ENCODE data around the gene HIGD1A. TPM values are rescaled to one million over a fixed set of nuclear protein-coding genes. Genes with fewer than 3 reads are reported as not detected.
A peak's percentile ranks its signal among the peaks of the same experiment; 100 is the strongest.

HIGD1A gene
- total RNA-seq, 1 donor from 2014 or later, result 82.4 TPM

GRCh38 chr3:42836150-42837123 is 32.1 kb upstream of the HIGD1A start:
- no peak for DNase-seq (ENCODE audit: low read depth, low spot score)
- Mint-ChIP-seq H3K4me3 (no peak overlapping the region), H3K9me3 (no peaks in the 10 kb centered on the region), H3K4me1 (no peaks in the 10 kb centered on the region), H3K27me3 (ENCODE audit: low read depth) (peaks cover 12% of the 10 kb centered on the region), H3K27ac (ENCODE audit: unreplicated experiment) (no peak overlapping the region), H3K36me3 (ENCODE audit: low read depth) (no peaks in the 10 kb centered on the region)
- TF ChIP-seq, protein P1, sequence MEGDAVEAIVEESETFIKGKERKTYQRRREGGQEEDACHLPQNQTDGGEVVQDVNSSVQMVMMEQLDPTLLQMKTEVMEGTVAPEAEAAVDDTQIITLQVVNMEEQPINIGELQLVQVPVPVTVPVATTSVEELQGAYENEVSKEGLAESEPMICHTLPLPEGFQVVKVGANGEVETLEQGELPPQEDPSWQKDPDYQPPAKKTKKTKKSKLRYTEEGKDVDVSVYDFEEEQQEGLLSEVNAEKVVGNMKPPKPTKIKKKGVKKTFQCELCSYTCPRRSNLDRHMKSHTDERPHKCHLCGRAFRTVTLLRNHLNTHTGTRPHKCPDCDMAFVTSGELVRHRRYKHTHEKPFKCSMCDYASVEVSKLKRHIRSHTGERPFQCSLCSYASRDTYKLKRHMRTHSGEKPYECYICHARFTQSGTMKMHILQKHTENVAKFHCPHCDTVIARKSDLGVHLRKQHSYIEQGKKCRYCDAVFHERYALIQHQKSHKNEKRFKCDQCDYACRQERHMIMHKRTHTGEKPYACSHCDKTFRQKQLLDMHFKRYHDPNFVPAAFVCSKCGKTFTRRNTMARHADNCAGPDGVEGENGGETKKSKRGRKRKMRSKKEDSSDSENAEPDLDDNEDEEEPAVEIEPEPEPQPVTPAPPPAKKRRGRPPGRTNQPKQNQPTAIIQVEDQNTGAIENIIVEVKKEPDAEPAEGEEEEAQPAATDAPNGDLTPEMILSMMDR (conservative IDR thresholded peaks at IDR 0.05), result no peak

DNA sequence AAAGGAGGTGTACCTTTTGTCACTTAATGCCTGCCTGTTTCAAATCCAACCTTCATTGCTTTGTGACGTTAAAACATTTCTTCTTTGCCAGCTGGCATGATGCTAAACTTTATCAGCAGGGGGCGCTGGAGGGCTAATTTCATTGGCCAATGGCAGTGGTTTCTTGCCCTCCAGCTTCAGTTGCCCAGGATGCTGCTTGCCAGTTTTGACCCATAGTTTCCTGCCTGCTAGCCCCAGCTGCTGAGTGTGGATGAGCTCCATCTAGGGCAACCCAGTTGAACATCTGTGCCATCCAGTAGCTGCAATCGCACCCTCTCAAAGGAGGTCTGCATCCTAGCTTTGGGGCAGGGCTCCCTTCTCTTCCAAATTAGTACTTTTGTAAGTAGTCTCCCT is 27.0 kb upstream of the HIGD1A start:
- no peaks in the 10 kb centered on the region for H3K9me3 Mint-ChIP-seq
- no peaks in the 10 kb centered on the region for H3K36me3 Mint-ChIP-seq (ENCODE audit: low read depth)
- no peaks in the 10 kb centered on the region for H3K4me1 Mint-ChIP-seq
- H3K4me3 Mint-ChIP-seq, result no peak overlapping the region
- peaks cover 14% of the 10 kb centered on the region for H3K27me3 Mint-ChIP-seq (ENCODE audit: low read depth)
- TF ChIP-seq, protein P1 (conservative IDR thresholded peaks at IDR 0.05), result peak; percentile 77
- DNase-seq (ENCODE audit: low read depth, low spot score), result peak; percentile 75
- no peak overlapping the region for H3K27ac Mint-ChIP-seq (ENCODE audit: unreplicated experiment)

DNA sequence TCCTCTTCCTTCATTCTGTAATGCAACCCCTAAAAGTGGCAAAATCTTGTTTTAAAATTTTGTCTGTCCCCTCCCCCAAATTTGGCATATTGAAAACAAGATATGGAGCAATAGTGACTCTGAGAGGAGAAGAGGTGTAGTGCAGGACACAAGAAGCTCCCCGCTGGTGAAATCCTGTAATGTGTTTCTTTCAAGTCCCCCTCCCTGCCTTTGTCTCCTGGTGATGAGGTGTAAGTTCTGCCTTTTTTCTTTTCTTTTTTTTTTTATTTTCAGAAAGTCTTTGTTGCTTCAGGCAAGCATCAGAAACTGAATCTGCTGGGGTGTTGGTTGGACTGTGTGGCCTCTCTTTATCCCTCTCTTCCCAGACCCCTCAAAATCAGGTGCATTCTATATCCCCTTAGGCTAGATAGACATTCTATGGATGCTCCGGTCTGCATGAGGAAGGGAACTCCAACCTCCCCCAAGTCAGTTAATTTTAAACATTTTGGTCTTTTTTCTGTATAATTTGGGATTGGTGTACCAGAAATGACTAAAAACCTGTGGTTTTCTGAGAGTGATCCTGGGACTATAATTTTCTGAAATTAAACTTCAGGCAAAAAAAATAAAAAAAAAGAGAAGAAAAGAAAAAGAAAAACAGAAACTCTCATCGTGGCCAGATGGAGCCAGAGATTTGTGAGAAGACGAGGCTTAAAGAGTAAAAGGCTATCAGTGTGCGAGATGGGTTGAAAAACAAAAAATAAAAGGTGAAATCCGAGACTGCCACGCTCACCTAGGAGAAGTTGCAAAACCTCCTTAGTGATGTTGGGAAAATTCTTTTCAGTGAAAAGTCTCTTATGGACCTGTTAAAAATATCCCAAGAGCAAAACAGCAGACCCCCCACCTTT is 26.4 kb upstream of the HIGD1A start:
- H3K9me3 Mint-ChIP-seq, result no peaks in the 10 kb centered on the region
- no peaks in the 10 kb centered on the region for H3K4me1 Mint-ChIP-seq
- TF ChIP-seq, protein P1 (conservative IDR thresholded peaks at IDR 0.05), result peak; percentile 68
- H3K27me3 Mint-ChIP-seq (ENCODE audit: low read depth), result peaks cover 19% of the 10 kb centered on the region
- no peak overlapping the region for H3K27ac Mint-ChIP-seq (ENCODE audit: unreplicated experiment)
- no peak for DNase-seq (ENCODE audit: low read depth, low spot score)
- H3K4me3 Mint-ChIP-seq, result no peak overlapping the region
- no peaks in the 10 kb centered on the region for H3K36me3 Mint-ChIP-seq (ENCODE audit: low read depth)

GRCh38 chr3:42829628-42830436 is 25.5 kb upstream of the HIGD1A start:
- Mint-ChIP-seq H3K36me3 (ENCODE audit: low read depth) (no peaks in the 10 kb centered on the region), H3K27me3 (ENCODE audit: low read depth) (peaks cover 16% of the 10 kb centered on the region), H3K27ac (ENCODE audit: unreplicated experiment) (no peak overlapping the region)

More at GRCh38 chr3:42829628-42830436, 25.5 kb upstream of the HIGD1A start:
- TF ChIP-seq, protein P1 (conservative IDR thresholded peaks at IDR 0.05), result no peak
- Mint-ChIP-seq H3K4me3 (no peak overlapping the region), H3K4me1 (no peaks in the 10 kb centered on the region), H3K9me3 (no peaks in the 10 kb centered on the region)
- DNase-seq (ENCODE audit: low read depth, low spot score), result no peak
